ENCODE measurements around the gene NOX5.

- TF ChIP-seq TARDBP (IDR thresholded peaks at IDR 0.05) (no peak), BHLHE40 (IDR thresholded peaks at IDR 0.05; ENCODE audit: borderline replicate concordance) (no peak), PKNOX1 (IDR thresholded peaks at IDR 0.05) (no peak), SP1 (IDR thresholded peaks at IDR 0.05) (no peak), FOXA1 (IDR thresholded peaks at IDR 0.05) (no peak)
These were observed 47.5 kb upstream of the NOX5 start for GRCh38 chr15:68966996-68967395.

Data from HEK293T (cell line).